Astrocyte (in vitro differentiated cells and primary cell): ENCODE results near the gene TSC22D3. TPM values are rescaled to one million over a fixed set of nuclear protein-coding genes. Genes with fewer than 3 reads are reported as not detected.

Source experiments
- DNase-seq: peaks from one replicate; pipeline ENCODE4 v3.0.0-alpha.2; 2010; ENCODE audit warnings: low read depth
- FAIRE-seq: peaks from 2 replicates; lab custom pipeline; 2011; peaks lifted over from hg19 to GRCh38; lab: Jason Lieb, UNC
- H2AFZ ChIP-seq: 2 replicates; pipeline ENCODE4 v1.6.0; 2012; ENCODE audit warnings: low read depth, low read length, inconsistent platforms
- H3K27ac ChIP-seq: 2 replicates; pipeline ENCODE4 v1.5.1; 2011; ENCODE audit warnings: low read depth, low read length, inconsistent platforms
- H3K27me3 ChIP-seq: 2 replicates; pipeline ENCODE4 v1.6.0; 2011; ENCODE audit warnings: low read length, inconsistent platforms; ENCODE audit not compliant: insufficient read depth
- H3K36me3 ChIP-seq: 2 replicates; pipeline ENCODE4 v1.5.1; 2011; ENCODE audit warnings: low read length, inconsistent platforms; ENCODE audit not compliant: insufficient read depth
- H3K4me1 ChIP-seq: 2 replicates; pipeline ENCODE4 v1.5.1; 2011; ENCODE audit warnings: low read length, inconsistent platforms; ENCODE audit not compliant: insufficient read depth
- H3K4me2 ChIP-seq: 2 replicates; pipeline ENCODE4 v1.6.0; 2012; ENCODE audit warnings: low read length, inconsistent platforms
- H3K4me3 ChIP-seq: 2 replicates; pipeline ENCODE4 v1.5.1; 2011; ENCODE audit warnings: low read depth, mild to moderate bottlenecking, low read length, inconsistent platforms; ENCODE audit not compliant: insufficient read depth
- H3K79me2 ChIP-seq: 2 replicates; pipeline ENCODE4 v1.6.0; 2012; ENCODE audit warnings: mild to moderate bottlenecking, low read length, inconsistent platforms; ENCODE audit not compliant: insufficient read depth
- H3K9ac ChIP-seq: 2 replicates; pipeline ENCODE4 v1.6.0; 2012; ENCODE audit warnings: mild to moderate bottlenecking, low read length, inconsistent platforms
- H3K9me3 ChIP-seq: 2 replicates; pipeline ENCODE4 v1.5.1; 2012; ENCODE audit warnings: low read depth, mild to moderate bottlenecking, low read length, inconsistent platforms; ENCODE audit not compliant: insufficient read depth
- H4K20me1 ChIP-seq: 2 replicates; pipeline ENCODE4 v1.6.0; 2012; ENCODE audit warnings: low read length, inconsistent platforms; ENCODE audit not compliant: insufficient read depth
- H3K27ac Mint-ChIP-seq: one replicate; pipeline ENCODE4 v1.8.0; 2021; ENCODE audit warnings: mild to moderate bottlenecking, mixed read lengths; ENCODE audit not compliant: unreplicated experiment
- H3K27me3 Mint-ChIP-seq: one replicate; pipeline ENCODE4 v1.8.0; 2021; ENCODE audit warnings: low read depth, mixed read lengths; ENCODE audit not compliant: unreplicated experiment
- H3K36me3 Mint-ChIP-seq: one replicate; pipeline ENCODE4 v1.8.0; 2021; ENCODE audit warnings: low read depth, mixed read lengths; ENCODE audit not compliant: unreplicated experiment
- H3K4me1 Mint-ChIP-seq: one replicate; pipeline ENCODE4 v1.8.0; 2021; ENCODE audit warnings: low read depth, mixed read lengths; ENCODE audit not compliant: unreplicated experiment
- H3K4me3 Mint-ChIP-seq: one replicate; pipeline ENCODE4 v1.8.0; 2021; ENCODE audit warnings: mild to moderate bottlenecking, moderate library complexity, mixed read lengths; ENCODE audit not compliant: unreplicated experiment
- H3K9me3 Mint-ChIP-seq: one replicate; pipeline ENCODE4 v1.8.0; 2021; ENCODE audit warnings: mild to moderate bottlenecking, mixed read lengths; ENCODE audit not compliant: unreplicated experiment
- CTCF ChIP-seq: IDR thresholded peaks from 2 replicates; pipeline ENCODE4 v1.5.1; 2011; ENCODE audit warnings: low read depth, mild to moderate bottlenecking, inconsistent platforms, low read length, moderate library complexity; ENCODE audit not compliant: insufficient read depth
- EZH2 ChIP-seq: IDR thresholded peaks from 2 replicates; pipeline ENCODE4 v1.6.1; 2012; ENCODE audit warnings: mild to moderate bottlenecking, low read length, inconsistent platforms; ENCODE audit not compliant: insufficient read depth
- total RNA-seq: library from RNA; stranded (reverse); gene quantifications from 2 replicates; pipeline ENCODE4 v1.2.1, GENCODE V29; 2021

Gene TSC22D3
- total RNA-seq, 1 donor from 2014 or later = 30.7 TPM

- Histone ChIP-seq H2AFZ (no peak overlapping the region), H3K9me3 (no peaks in the 10 kb centered on the region), H3K9ac (no peak overlapping the region), H3K79me2 (no peaks in the 10 kb centered on the region), H3K27ac (no peak overlapping the region), H3K4me3 (no peak overlapping the region), H3K36me3 (no peaks in the 10 kb centered on the region), H3K27me3 (peaks cover 6% of the 10 kb centered on the region), H4K20me1 (no peaks in the 10 kb centered on the region), H3K4me1 (no peaks in the 10 kb centered on the region), H3K4me2 (no peak overlapping the region)
- H3K36me3 Mint-ChIP-seq = no peaks in the 10 kb centered on the region
- DNase-seq (no peak), FAIRE-seq (no peak)
- H3K9me3 Mint-ChIP-seq = no peaks in the 10 kb centered on the region
- no peak overlapping the region for H3K27ac Mint-ChIP-seq
- H3K27me3 Mint-ChIP-seq = peaks cover 1% of the 10 kb centered on the region
- no peak overlapping the region for H3K4me3 Mint-ChIP-seq
- TF ChIP-seq EZH2 (no peak), CTCF (no peak)
- H3K4me1 Mint-ChIP-seq = peaks cover 2% of the 10 kb centered on the region
Observed at GRCh38 chrX:107739541-107739940, 36.0 kb downstream of the TSC22D3 start.

- Mint-ChIP-seq H3K27me3 (peaks cover 1% of the 10 kb centered on the region), H3K4me3 (no peak overlapping the region), H3K27ac (no peak overlapping the region), H3K36me3 (no peaks in the 10 kb centered on the region), H3K4me1 (peaks cover 2% of the 10 kb centered on the region), H3K9me3 (no peaks in the 10 kb centered on the region)
- no peaks in the 10 kb centered on the region for H3K36me3 ChIP-seq
- H3K27ac ChIP-seq = no peak overlapping the region
- H3K79me2 ChIP-seq = no peaks in the 10 kb centered on the region
- H3K4me2 ChIP-seq = no peak overlapping the region
- no peak overlapping the region for H2AFZ ChIP-seq
- H4K20me1 ChIP-seq = no peaks in the 10 kb centered on the region
- TF ChIP-seq EZH2 (no peak), CTCF (no peak)
- FAIRE-seq (no peak), DNase-seq (no peak)
- no peaks in the 10 kb centered on the region for H3K9me3 ChIP-seq
- H3K27me3 ChIP-seq = peaks cover 6% of the 10 kb centered on the region
- H3K4me1 ChIP-seq = no peaks in the 10 kb centered on the region
- no peak overlapping the region for H3K9ac ChIP-seq
- no peak overlapping the region for H3K4me3 ChIP-seq
Observed at GRCh38 chrX:107738768-107739167, 36.8 kb downstream of the TSC22D3 start.

- Histone ChIP-seq H3K79me2 (no peaks in the 10 kb centered on the region), H3K4me2 (no peak overlapping the region), H3K27ac (no peak overlapping the region), H3K27me3 (peaks cover 6% of the 10 kb centered on the region), H3K36me3 (no peaks in the 10 kb centered on the region), H3K9ac (no peak overlapping the region), H3K4me1 (no peaks in the 10 kb centered on the region), H4K20me1 (no peaks in the 10 kb centered on the region), H3K9me3 (no peaks in the 10 kb centered on the region), H2AFZ (no peak overlapping the region), H3K4me3 (no peak overlapping the region)
- H3K4me3 Mint-ChIP-seq = no peak overlapping the region
- DNase-seq (no peak), FAIRE-seq (no peak)
- H3K36me3 Mint-ChIP-seq = no peaks in the 10 kb centered on the region
- no peak overlapping the region for H3K27ac Mint-ChIP-seq
- TF ChIP-seq CTCF = no peak
- no peak for TF ChIP-seq EZH2
- peaks cover 1% of the 10 kb centered on the region for H3K27me3 Mint-ChIP-seq
- no peaks in the 10 kb centered on the region for H3K9me3 Mint-ChIP-seq
- H3K4me1 Mint-ChIP-seq = peaks cover 2% of the 10 kb centered on the region
Observed at GRCh38 chrX:107738272-107738671, 37.3 kb downstream of the TSC22D3 start.
